ENCODE data around the gene PTPRB.

PTPRB gene

DNA sequence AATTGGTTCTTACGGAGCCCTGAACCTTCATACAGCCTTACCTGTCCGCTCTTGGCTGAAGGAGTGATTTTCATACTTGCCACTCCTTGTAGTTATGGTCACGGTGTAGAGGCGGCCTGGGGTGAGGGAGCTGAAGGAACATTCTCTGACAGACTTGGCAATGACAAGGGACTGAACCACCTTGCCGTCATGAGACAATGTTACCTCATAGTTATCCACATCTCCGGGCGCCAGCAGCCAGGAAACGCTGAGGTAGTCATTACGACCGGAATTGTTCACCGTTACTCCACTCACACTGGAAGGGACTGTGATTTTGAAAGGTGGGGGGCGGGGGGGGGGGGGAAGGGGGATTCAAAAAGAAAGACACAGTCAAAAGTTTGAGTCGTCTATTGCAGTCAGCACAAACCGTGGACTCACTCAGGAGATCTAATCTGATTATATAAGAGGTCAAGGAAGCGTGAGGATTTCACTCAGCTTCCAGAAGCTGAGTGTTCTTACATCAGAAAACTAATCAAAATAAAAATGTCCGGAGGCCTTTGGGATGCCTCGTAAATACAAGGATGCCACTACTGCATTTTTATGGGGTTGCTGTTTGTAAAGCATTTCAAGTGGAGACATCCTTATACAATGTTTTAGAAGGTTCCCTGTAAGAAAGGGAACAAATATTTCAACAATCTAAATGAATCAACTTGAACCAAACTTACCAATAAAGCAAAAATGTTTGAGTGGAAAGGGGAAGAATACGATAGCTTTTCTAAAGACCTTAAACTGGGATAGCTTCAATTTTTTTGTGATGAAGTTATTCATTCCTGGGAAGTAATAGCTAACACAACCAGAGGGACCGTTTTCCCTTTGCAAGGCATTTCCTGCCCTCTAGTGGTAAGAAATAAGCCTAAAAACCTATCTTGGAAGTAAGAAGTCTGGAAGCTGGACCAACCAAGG lies 60.6 kb downstream of the PTPRB start:
- TF ChIP-seq, protein P1, sequence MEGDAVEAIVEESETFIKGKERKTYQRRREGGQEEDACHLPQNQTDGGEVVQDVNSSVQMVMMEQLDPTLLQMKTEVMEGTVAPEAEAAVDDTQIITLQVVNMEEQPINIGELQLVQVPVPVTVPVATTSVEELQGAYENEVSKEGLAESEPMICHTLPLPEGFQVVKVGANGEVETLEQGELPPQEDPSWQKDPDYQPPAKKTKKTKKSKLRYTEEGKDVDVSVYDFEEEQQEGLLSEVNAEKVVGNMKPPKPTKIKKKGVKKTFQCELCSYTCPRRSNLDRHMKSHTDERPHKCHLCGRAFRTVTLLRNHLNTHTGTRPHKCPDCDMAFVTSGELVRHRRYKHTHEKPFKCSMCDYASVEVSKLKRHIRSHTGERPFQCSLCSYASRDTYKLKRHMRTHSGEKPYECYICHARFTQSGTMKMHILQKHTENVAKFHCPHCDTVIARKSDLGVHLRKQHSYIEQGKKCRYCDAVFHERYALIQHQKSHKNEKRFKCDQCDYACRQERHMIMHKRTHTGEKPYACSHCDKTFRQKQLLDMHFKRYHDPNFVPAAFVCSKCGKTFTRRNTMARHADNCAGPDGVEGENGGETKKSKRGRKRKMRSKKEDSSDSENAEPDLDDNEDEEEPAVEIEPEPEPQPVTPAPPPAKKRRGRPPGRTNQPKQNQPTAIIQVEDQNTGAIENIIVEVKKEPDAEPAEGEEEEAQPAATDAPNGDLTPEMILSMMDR (IDR thresholded peaks at IDR 0.05; ENCODE audit: insufficient read depth, low read depth, low read length, missing control alignments): peak; percentile 63
- peak; percentile 60 for DNase-seq (ENCODE audit: low read depth)
- no peak overlapping the region for H3K4me3 ChIP-seq (ENCODE audit: low read depth, low read length)

DNA sequence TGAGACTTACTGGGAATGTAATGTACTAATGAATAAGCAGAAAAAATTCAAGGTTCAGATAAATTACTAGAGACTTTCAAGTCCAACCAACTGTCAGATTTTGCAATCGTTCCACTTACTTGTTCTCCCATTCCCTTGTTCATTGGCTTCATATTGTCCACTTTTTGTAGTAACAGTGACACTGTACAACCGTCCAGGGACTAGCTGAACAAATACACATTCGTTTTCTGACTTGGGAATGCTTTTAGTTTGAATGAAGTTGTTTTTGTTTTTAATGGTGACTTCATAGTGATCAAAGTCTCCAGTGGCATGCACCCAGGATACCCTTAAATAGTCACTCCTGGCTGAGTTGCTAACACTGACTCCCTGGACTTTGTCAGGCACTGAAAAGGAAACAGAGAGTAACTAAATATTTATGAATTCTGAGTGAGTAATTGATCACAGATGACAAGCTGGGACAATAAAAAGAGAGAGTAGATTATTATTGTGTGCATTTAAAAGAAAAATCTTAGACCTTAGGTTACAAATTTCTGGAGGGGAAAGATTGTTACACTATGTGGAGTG lies 65.4 kb downstream of the PTPRB start:
- H3K4me3 ChIP-seq (ENCODE audit: low read depth, low read length): no peak overlapping the region
- no peak for DNase-seq (ENCODE audit: low read depth)
- TF ChIP-seq, protein P1 (IDR thresholded peaks at IDR 0.05; ENCODE audit: insufficient read depth, low read depth, low read length, missing control alignments): no peak

DNA sequence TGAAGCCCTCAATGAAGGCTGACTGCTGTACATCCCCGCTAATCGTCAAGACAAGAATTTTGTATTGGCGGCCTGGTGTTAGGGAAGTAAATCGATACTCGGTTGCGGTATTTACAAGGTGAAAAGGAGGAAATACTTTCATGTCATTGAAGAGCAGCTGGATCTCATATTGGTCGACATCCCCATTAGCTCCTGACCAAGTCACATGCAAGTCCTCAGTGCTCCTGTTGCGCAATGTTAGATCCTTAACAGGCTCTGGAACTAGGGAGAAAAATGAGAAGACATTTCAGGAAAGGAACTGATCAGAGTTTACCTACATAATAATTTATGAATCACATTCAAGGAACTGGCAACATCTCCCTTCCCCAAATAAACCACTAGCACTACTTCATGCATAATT lies 66.2 kb downstream of the PTPRB start:
- TF ChIP-seq, protein P1 (IDR thresholded peaks at IDR 0.05; ENCODE audit: insufficient read depth, low read depth, low read length, missing control alignments): no peak
- no peak for DNase-seq (ENCODE audit: low read depth)

DNA sequence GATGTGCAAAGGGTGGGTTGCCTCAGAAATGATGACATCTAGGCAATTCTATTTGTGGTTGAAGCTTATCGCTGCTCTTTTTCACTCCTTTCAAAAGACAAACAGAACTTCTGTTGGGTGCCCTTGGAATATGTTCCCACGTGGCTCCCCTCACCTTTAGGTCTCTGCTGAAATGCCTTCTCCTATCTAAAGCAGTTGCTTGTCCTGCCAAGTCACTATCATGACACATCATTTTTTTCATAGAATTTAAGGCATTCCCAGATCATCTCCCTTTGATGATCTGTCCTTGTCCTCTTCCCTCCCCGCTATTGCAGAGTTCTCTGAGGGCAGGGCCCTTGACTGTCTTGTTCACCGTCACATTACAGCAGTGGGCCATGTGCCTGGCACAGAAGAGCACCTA lies 75.7 kb downstream of the PTPRB start:
- no peak overlapping the region for H3K4me3 ChIP-seq (ENCODE audit: low read depth, low read length)
- TF ChIP-seq, protein P1 (IDR thresholded peaks at IDR 0.05; ENCODE audit: insufficient read depth, low read depth, low read length, missing control alignments): no peak
- DNase-seq (ENCODE audit: low read depth): no peak

More for the DNA sequence above, 66.2 kb downstream of the PTPRB start:
- H3K4me3 ChIP-seq (ENCODE audit: low read depth, low read length): no peak overlapping the region

DNA sequence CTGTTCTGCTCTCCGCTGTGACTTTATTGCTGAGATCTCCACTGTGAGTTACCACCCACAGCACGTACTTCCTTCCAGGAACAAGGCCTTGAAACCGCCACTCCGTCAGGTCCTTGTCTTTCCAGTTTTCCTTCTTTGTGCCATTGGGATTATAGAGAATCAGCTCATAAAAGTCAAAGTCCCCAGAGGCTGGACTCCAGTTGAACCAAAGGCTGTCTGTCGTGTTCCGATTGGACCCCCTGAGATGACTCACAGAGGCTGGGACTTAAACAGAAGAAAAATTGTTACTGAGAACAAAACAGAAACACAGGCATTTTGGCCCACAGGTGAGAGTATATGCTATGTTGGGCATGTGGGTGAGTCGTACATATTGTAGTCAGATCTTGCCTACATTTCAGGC lies 76.6 kb downstream of the PTPRB start:
- H3K4me3 ChIP-seq (ENCODE audit: low read depth, low read length): no peak overlapping the region
- TF ChIP-seq, protein P1 (IDR thresholded peaks at IDR 0.05; ENCODE audit: insufficient read depth, low read depth, low read length, missing control alignments): no peak
- no peak for DNase-seq (ENCODE audit: low read depth)

DNA sequence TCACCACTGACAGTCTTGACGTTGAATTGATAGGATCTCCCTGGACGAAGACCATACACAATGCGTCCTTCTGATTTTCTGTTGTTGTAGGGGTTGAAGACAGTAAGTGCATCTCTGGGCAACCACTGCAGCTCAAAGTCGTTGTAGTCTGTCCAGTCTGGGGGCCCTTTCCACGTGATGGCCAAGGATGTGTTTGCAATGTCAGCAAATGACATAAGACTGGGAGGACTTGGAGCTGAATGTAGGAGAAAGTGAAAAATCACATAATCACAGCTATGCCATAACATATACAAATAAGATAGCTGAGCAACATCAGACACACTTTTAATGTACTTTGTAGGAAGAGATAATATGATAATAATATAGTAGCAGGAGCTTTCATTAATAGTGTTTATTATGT lies 77.8 kb downstream of the PTPRB start:
- no peak for DNase-seq (ENCODE audit: low read depth)
- TF ChIP-seq, protein P1 (IDR thresholded peaks at IDR 0.05; ENCODE audit: insufficient read depth, low read depth, low read length, missing control alignments): no peak
- H3K4me3 ChIP-seq (ENCODE audit: low read depth, low read length): no peak overlapping the region
